OCI-LY1 (cell line): Measurements from ENCODE around the gene RAI1.

Experiments used
- H2AFZ ChIP-seq: fragments of 200-600 bp; sonication (generic), shearing (Covaris generic); 2 replicates; pipeline ENCODE4 v1.6.0; 2014; ENCODE audit warnings: antibody characterized with exemption, mild to moderate bottlenecking, low read length
- H3F3A ChIP-seq: fragments of 200-600 bp; sonication (generic), shearing (Covaris generic); 2 replicates; pipeline ENCODE4 v1.6.0; 2014; ENCODE audit warnings: mild to moderate bottlenecking, antibody characterized with exemption, low read length, moderate library complexity; ENCODE audit not compliant: insufficient read depth
- H3K27ac ChIP-seq: fragments of 200-600 bp; sonication (generic); 2 replicates; pipeline ENCODE4 v1.5.1; 2014; ENCODE audit warnings: low read length, mixed run types, mild to moderate bottlenecking, low read depth; ENCODE audit not compliant: poor library complexity, severe bottlenecking
- H3K27me3 ChIP-seq: fragments of 200-600 bp; sonication (generic); 2 replicates; pipeline ENCODE4 v1.6.0; 2014; ENCODE audit warnings: antibody characterized with exemption, mild to moderate bottlenecking, low read length, moderate library complexity; ENCODE audit not compliant: insufficient read depth
- H3K36me3 ChIP-seq: fragments of 200-600 bp; sonication (generic); 2 replicates; pipeline ENCODE4 v1.6.1; 2014; ENCODE audit warnings: mild to moderate bottlenecking, antibody characterized with exemption, low read length, moderate library complexity, mixed read lengths; ENCODE audit not compliant: insufficient read depth
- H3K4me1 ChIP-seq: fragments of 200-600 bp; sonication (generic); 2 replicates; pipeline ENCODE4 v1.5.1; 2014; ENCODE audit warnings: mild to moderate bottlenecking, low read length, moderate library complexity; ENCODE audit not compliant: insufficient read depth, severe bottlenecking
- H3K4me2 ChIP-seq: fragments of 200-600 bp; sonication (generic), shearing (Covaris generic); 2 replicates; pipeline ENCODE4 v1.6.1; 2014; ENCODE audit warnings: low read length
- H3K4me3 ChIP-seq: fragments of 200-600 bp; sonication (generic); 2 replicates; pipeline ENCODE4 v1.5.1; 2014; ENCODE audit warnings: low read length, low read depth, mild to moderate bottlenecking, mixed read lengths; ENCODE audit not compliant: poor library complexity, severe bottlenecking
- H3K79me2 ChIP-seq: fragments of 200-600 bp; shearing (Covaris generic); 2 replicates; pipeline ENCODE4 v1.6.1; 2016; ENCODE audit warnings: mixed run types, low read length, mixed read lengths; ENCODE audit not compliant: insufficient read depth
- H3K9ac ChIP-seq: fragments of 200-600 bp; sonication (generic), shearing (Covaris generic); 2 replicates; pipeline ENCODE4 v1.6.1; 2014; ENCODE audit warnings: mild to moderate bottlenecking, low read length, mixed read lengths
- H3K9me2 ChIP-seq: fragments of 200-600 bp; sonication (generic), shearing (Covaris generic); 2 replicates; pipeline ENCODE4 v1.6.1; 2014; ENCODE audit warnings: low read depth, mild to moderate bottlenecking, low read length, mixed read lengths
- H3K9me3 ChIP-seq: fragments of 200-600 bp; shearing (Covaris generic); 2 replicates; pipeline ENCODE4 v1.6.1; 2014; ENCODE audit warnings: low read length, mixed read lengths
- H4K20me1 ChIP-seq: fragments of 200-600 bp; sonication (generic), shearing (Covaris generic); 2 replicates; pipeline ENCODE4 v1.6.0; 2016; ENCODE audit warnings: mild to moderate bottlenecking, low read length; ENCODE audit not compliant: insufficient read depth
- EZH2 ChIP-seq: fragments of 200-600 bp; sonication (generic), shearing (Covaris generic); IDR thresholded peaks from 2 replicates; pipeline ENCODE4 v1.8.0; 2017; ENCODE audit warnings: borderline replicate concordance, mixed run types, mild to moderate bottlenecking, antibody characterized with exemption, low read length, moderate library complexity, mixed read lengths
- TF ChIP-seq, protein P1 (sequence below): fragments of 200-600 bp; sonication (generic), shearing (Covaris generic); IDR thresholded peaks from 2 replicates; pipeline ENCODE4 v1.5.1; 2017; ENCODE audit warnings: mild to moderate bottlenecking, antibody characterized with exemption, low read length, moderate library complexity, mixed read lengths

RAI1 gene

DNA sequence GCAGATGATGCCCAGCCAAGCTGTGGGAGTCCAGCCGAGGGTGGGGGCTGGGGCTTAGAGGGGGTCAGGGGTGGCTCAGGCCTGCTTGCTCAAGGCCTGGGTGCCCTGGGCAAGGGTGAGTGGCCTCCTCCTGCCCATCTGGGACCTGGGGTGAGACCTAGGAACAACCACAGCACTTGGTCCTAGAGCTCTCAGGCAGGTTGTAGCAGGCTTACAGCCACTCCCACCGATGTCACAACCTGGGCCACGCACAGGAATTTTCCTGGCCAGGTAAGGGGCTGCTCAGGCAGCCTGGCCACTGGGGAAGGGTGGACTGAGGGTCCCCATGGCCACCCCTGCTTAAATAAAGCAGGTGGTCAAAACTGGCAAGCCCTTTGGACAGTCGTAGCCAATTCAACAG, 161.8 kb downstream of the RAI1 start:
- no peaks in the 10 kb centered on the region for H3K36me3 ChIP-seq
- H3K27ac ChIP-seq: no peak overlapping the region
- no peaks in the 10 kb centered on the region for H3K79me2 ChIP-seq
- H3F3A ChIP-seq: no peaks in the 10 kb centered on the region
- no peak overlapping the region for H2AFZ ChIP-seq
- peaks cover 28% of the 10 kb centered on the region for H3K4me1 ChIP-seq
- H3K9me3 ChIP-seq: no peaks in the 10 kb centered on the region
- H3K27me3 ChIP-seq: no peaks in the 10 kb centered on the region
- no peak overlapping the region for H3K4me2 ChIP-seq
- H4K20me1 ChIP-seq: no peaks in the 10 kb centered on the region
- no peak for TF ChIP-seq EZH2
- TF ChIP-seq, protein P1, sequence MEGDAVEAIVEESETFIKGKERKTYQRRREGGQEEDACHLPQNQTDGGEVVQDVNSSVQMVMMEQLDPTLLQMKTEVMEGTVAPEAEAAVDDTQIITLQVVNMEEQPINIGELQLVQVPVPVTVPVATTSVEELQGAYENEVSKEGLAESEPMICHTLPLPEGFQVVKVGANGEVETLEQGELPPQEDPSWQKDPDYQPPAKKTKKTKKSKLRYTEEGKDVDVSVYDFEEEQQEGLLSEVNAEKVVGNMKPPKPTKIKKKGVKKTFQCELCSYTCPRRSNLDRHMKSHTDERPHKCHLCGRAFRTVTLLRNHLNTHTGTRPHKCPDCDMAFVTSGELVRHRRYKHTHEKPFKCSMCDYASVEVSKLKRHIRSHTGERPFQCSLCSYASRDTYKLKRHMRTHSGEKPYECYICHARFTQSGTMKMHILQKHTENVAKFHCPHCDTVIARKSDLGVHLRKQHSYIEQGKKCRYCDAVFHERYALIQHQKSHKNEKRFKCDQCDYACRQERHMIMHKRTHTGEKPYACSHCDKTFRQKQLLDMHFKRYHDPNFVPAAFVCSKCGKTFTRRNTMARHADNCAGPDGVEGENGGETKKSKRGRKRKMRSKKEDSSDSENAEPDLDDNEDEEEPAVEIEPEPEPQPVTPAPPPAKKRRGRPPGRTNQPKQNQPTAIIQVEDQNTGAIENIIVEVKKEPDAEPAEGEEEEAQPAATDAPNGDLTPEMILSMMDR: no peak
- no peaks in the 10 kb centered on the region for H3K9me2 ChIP-seq
- H3K4me3 ChIP-seq: no peak overlapping the region
- no peak overlapping the region for H3K9ac ChIP-seq

DNA sequence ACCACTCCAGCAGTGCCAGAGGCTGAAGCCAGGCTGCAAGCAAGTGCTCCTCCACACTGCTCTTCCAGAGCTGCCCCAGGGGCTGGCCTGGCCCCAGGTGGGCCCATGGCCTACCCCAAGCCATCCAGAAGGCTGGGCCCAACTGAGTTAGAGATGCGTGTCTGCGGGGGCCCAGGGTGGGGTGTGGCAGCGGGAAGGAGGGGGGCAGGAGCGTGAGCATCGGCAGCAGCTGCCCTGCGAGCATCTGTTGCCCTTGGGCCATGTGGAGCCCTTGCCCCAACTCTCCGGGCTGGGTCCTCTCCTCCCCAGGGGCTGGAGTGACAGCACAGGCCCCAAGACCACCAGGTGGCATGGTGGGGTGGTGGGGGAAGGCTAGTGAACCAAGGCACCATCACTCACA, 162.8 kb downstream of the RAI1 start:
- H3K9me2 ChIP-seq: no peaks in the 10 kb centered on the region
- no peaks in the 10 kb centered on the region for H3F3A ChIP-seq
- H3K27ac ChIP-seq: no peak overlapping the region
- no peak for TF ChIP-seq EZH2
- TF ChIP-seq, protein P1: no peak
- H2AFZ ChIP-seq: no peak overlapping the region
- no peaks in the 10 kb centered on the region for H3K27me3 ChIP-seq
- no peaks in the 10 kb centered on the region for H4K20me1 ChIP-seq
- no peaks in the 10 kb centered on the region for H3K36me3 ChIP-seq
- peaks cover 22% of the 10 kb centered on the region for H3K4me1 ChIP-seq
- H3K9me3 ChIP-seq: no peaks in the 10 kb centered on the region
- no peak overlapping the region for H3K4me3 ChIP-seq
- H3K9ac ChIP-seq: no peak overlapping the region
- H3K79me2 ChIP-seq: no peaks in the 10 kb centered on the region
- no peak overlapping the region for H3K4me2 ChIP-seq

DNA sequence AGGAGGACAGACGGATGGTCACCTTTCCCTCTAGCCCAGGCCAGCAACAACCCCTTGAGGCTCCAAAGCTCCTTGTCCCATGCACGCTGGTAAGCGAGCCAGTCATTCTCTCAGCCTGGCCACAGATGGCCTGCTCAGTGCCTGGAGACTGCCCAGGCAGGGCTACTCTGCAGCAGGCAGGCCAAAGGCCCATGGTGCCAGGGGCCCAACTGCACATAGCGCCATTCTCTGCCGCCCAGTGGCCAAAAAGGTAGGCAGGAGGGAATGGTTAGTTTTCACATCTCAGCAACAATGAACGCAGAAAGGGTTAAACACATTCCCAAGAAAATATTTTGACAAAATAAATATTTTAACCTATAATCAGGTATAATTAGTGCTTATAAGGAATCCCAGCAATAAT, 163.2 kb downstream of the RAI1 start:
- Histone ChIP-seq H3K27ac (no peak overlapping the region), H3K9me3 (no peaks in the 10 kb centered on the region), H3K4me2 (no peak overlapping the region), H3K27me3 (no peaks in the 10 kb centered on the region), H3F3A (no peaks in the 10 kb centered on the region), H3K4me1 (peaks cover 22% of the 10 kb centered on the region), H2AFZ (no peak overlapping the region), H3K79me2 (no peaks in the 10 kb centered on the region), H3K9ac (no peak overlapping the region), H3K4me3 (no peak overlapping the region), H4K20me1 (no peaks in the 10 kb centered on the region), H3K9me2 (no peaks in the 10 kb centered on the region), H3K36me3 (no peaks in the 10 kb centered on the region)
- no peak for TF ChIP-seq EZH2
- TF ChIP-seq, protein P1: no peak
